ENCODE data around the gene EXOSC1. TPM values are rescaled to one million over a fixed set of nuclear protein-coding genes. Genes with fewer than 3 reads are reported as not detected.

Gene EXOSC1
- total and polyA plus RNA-seq, 2 donors (not counting 3 experiments of a cell fraction or from before 2014, with no cell fraction given), result 50.7 to 52.9 TPM

- H3K9me1 ChIP-seq (replicated peaks; ENCODE audit: control insufficient read depth, extremely low read depth, insufficient read depth, low read length), result no peaks in the 10 kb centered on the region
- H3K79me2 ChIP-seq (ENCODE audit: control insufficient read depth, insufficient read depth, low read length), result peaks cover 77% of the 10 kb centered on the region
- FAIRE-seq (peak; percentile 78), DNase-seq (ENCODE audit: low read depth, low spot score) (peak; percentile 40)
- no peaks in the 10 kb centered on the region for H3K9me3 ChIP-seq (replicated peaks; ENCODE audit: control insufficient read depth, insufficient read depth, low read length)
- CTCF ChIA-PET, result interaction anchor here (0.7 to 2.0 kb wide), 5 partner anchors 11 to 122 kb away, joined by 3 to 12 read pairs (median 3); no protein-coding TSS in a partner anchor
- H3K27me3 ChIP-seq (ENCODE audit: control insufficient read depth in 2 of 2, insufficient read depth in 2 of 2, low read length in 2 of 2), result no peaks in the 10 kb centered on the region
- TF ChIP-seq MYC (IDR thresholded peaks at IDR 0.05; ENCODE audit: low read depth, low read length) (no peak), GATA2 (IDR thresholded peaks at IDR 0.05; ENCODE audit: insufficient read depth, insufficient read length, low read depth, low read length) (no peak), POLR2A (IDR thresholded peaks at IDR 0.05; ENCODE audit: low read depth, low read length) (no peak), JUN (IDR thresholded peaks at IDR 0.05; ENCODE audit: borderline replicate concordance, insufficient read depth, insufficient read length, low read depth) (no peak)
- no TSS peak for BruUV-seq (replicated peaks)
- H3K9ac ChIP-seq (replicated peaks; ENCODE audit: extremely low read depth, insufficient read depth, low read length), result peak overlapping the region; percentile 12
- peaks cover 24% of the 10 kb centered on the region for H3K4me1 ChIP-seq (ENCODE audit: control insufficient read depth, extremely low read depth, insufficient read depth, low read length)
- H4K20me1 ChIP-seq (replicated peaks; ENCODE audit: control insufficient read depth, extremely low read depth, insufficient read depth, low read length), result peaks cover 2% of the 10 kb centered on the region
- POLR2A ChIA-PET, result no interaction called here
- intact Hi-C loops (cut with micrococcal nuclease) (loop anchor here (5.0 to 10.0 kb wide), 2 partner anchors 68 to 240 kb away; partner anchors contain the start of genes PGAM1 and ZFYVE27), dilution Hi-C loops (cut with MboI; ENCODE audit: extremely low pct_ligation_motif_present, low sequenced_read_pairs) (no loop called here)
- H3K36me3 ChIP-seq (ENCODE audit: control insufficient read depth in 2 of 2, extremely low read depth in 1 of 2, insufficient read depth in 2 of 2, low read length in 2 of 2), result no peaks in the 10 kb centered on the region
- no peak overlapping the region for H2AFZ ChIP-seq (ENCODE audit: low read depth, low read length)
- no peak overlapping the region for H3K27ac ChIP-seq (ENCODE audit: insufficient read depth, low read depth, low read length)
- peak overlapping the region; percentile 5 for H3K4me2 ChIP-seq (ENCODE audit: insufficient read depth, low read length)
- no peak overlapping the region for H3K4me3 ChIP-seq (replicated peaks in 1 of 3; ENCODE audit: insufficient read depth in 1 of 3, low read depth in 1 of 3, low read length in 3 of 3)
Observed at GRCh38 chr10:97494863-97495506, 49.2 kb upstream of the EXOSC1 start.

- Histone ChIP-seq H3K9me1 (replicated peaks; ENCODE audit: control insufficient read depth, extremely low read depth, insufficient read depth, low read length) (no peaks in the 10 kb centered on the region), H3K4me1 (ENCODE audit: control insufficient read depth, extremely low read depth, insufficient read depth, low read length) (peaks cover 21% of the 10 kb centered on the region), H3K4me2 (ENCODE audit: insufficient read depth, low read length) (no peak overlapping the region), H3K9ac (replicated peaks; ENCODE audit: extremely low read depth, insufficient read depth, low read length) (no peak overlapping the region), H3K36me3 (ENCODE audit: control insufficient read depth in 2 of 2, extremely low read depth in 1 of 2, insufficient read depth in 2 of 2, low read length in 2 of 2) (no peaks in the 10 kb centered on the region), H2AFZ (ENCODE audit: low read depth, low read length) (no peak overlapping the region), H3K79me2 (ENCODE audit: control insufficient read depth, insufficient read depth, low read length) (peaks cover 84% of the 10 kb centered on the region), H3K27ac (ENCODE audit: insufficient read depth, low read depth, low read length) (no peak overlapping the region), H3K27me3 (ENCODE audit: control insufficient read depth in 2 of 2, insufficient read depth in 2 of 2, low read length in 2 of 2) (no peaks in the 10 kb centered on the region), H4K20me1 (replicated peaks; ENCODE audit: control insufficient read depth, extremely low read depth, insufficient read depth, low read length) (peaks cover 2% of the 10 kb centered on the region), H3K9me3 (replicated peaks; ENCODE audit: control insufficient read depth, insufficient read depth, low read length) (no peaks in the 10 kb centered on the region), H3K4me3 (replicated peaks in 1 of 3; ENCODE audit: insufficient read depth in 1 of 3, low read depth in 1 of 3, low read length in 3 of 3) (no peak overlapping the region)
- POLR2A ChIA-PET, result no interaction called here
- TF ChIP-seq MYC (IDR thresholded peaks at IDR 0.05; ENCODE audit: low read depth, low read length) (no peak), FOS (IDR thresholded peaks at IDR 0.05; ENCODE audit: borderline replicate concordance, insufficient read depth, low read length) (no peak), CTCF (IDR thresholded peaks at IDR 0.05; ENCODE audit: extremely low read depth in 1 of 2, insufficient read depth in 1 of 2, low read depth in 1 of 2, low read length in 2 of 2) (no peak), MAX (IDR thresholded peaks at IDR 0.05; ENCODE audit: insufficient read depth, insufficient read length) (no peak), POLR2A (IDR thresholded peaks at IDR 0.05; ENCODE audit: low read depth, low read length) (no peak), POLR2AphosphoS5 (IDR thresholded peaks at IDR 0.05; ENCODE audit: insufficient read depth, low read depth, low read length) (no peak), GATA2 (IDR thresholded peaks at IDR 0.05; ENCODE audit: insufficient read depth, insufficient read length, low read depth, low read length) (no peak), JUN (IDR thresholded peaks at IDR 0.05; ENCODE audit: borderline replicate concordance, insufficient read depth, insufficient read length, low read depth) (no peak)
- DNase-seq (ENCODE audit: low read depth, low spot score) (peak; percentile 15), FAIRE-seq (no peak)
- dilution Hi-C loops (cut with MboI; ENCODE audit: extremely low pct_ligation_motif_present, low sequenced_read_pairs) (no loop called here), intact Hi-C loops (cut with micrococcal nuclease) (loop anchor here (10.0 kb wide), 1 partner anchor 241 kb away; the partner anchor contains the start of gene ZFYVE27)
- no TSS peak for BruUV-seq (replicated peaks)
- CTCF ChIA-PET, result interaction anchor here (0.7 to 2.0 kb wide), 3 partner anchors 11 to 59 kb away, joined by 3 to 12 read pairs (median 3); no protein-coding TSS in a partner anchor
Observed at GRCh38 chr10:97494151-97494550, 48.3 kb upstream of the EXOSC1 start.
